H1 (cell line): Measurements from ENCODE around the gene ADAM12. TPM values are rescaled to one million over a fixed set of nuclear protein-coding genes. Genes with fewer than 3 reads are reported as not detected.

Source experiments
- ATF2 ChIP-seq: IDR thresholded peaks from 2 replicates; pipeline ENCODE4 v1.6.1; 2012; ENCODE audit warnings: low read length, inconsistent platforms
- CBX8 ChIP-seq: fragments of 300-800, 300-1000 bp; sonication (generic); IDR thresholded peaks from 2 replicates; pipeline ENCODE4 v1.7.1; 2016; ENCODE audit warnings: low read depth, low read length, borderline replicate concordance
- CHD7 ChIP-seq: fragments of 300-600 bp; sonication (generic); IDR thresholded peaks from 2 replicates; pipeline ENCODE4 v1.7.1; 2012; ENCODE audit warnings: low read length, moderate library complexity, mild to moderate bottlenecking, inconsistent platforms; ENCODE audit not compliant: insufficient replicate concordance
- FOSL1 ChIP-seq: IDR thresholded peaks from 2 replicates; pipeline ENCODE4 v1.6.1; 2011; ENCODE audit warnings: mild to moderate bottlenecking, low read depth, low read length, moderate library complexity; ENCODE audit not compliant: insufficient read depth
- JUN ChIP-seq: IDR thresholded peaks from 2 replicates; pipeline ENCODE4 v1.6.1; 2011; ENCODE audit warnings: low read depth, mild to moderate bottlenecking, improper control_type of control experiment, low read length
- SP2 ChIP-seq: IDR thresholded peaks from 2 replicates; pipeline ENCODE4 v1.6.1; 2012; ENCODE audit warnings: mild to moderate bottlenecking, low read length, inconsistent platforms
- polyA plus RNA-seq, 7 experiments: library from polyadenylated mRNA; depleted of rRNA in 3 of 7; stranded (reverse) in 5 of 7; unstranded in 2 of 7; fragments of >200 nt in 5 of 7; fragments of 200-250 nt in 2 of 7; gene quantifications; 1 replicate in 5 of 7; 2 replicates in 1 of 7; 4 replicates in 1 of 7; pipeline versions ENCODE4 v1.2.1 to v1.2.3, GENCODE V29; 2011 to 2013; ENCODE audit warnings: missing spikeins in 2 of 7, mixed read lengths in 2 of 7
- total RNA-seq: library from RNA; stranded (reverse); fragmentation: NEBNext Ultra II Directional; extraction: Animal tissue kit (Norgen Biotek cat#: 25700); gene quantifications from 2 replicates; pipeline ENCODE4 v1.2.1, GENCODE V29; 2021

ADAM12 gene
- total and polyA plus RNA-seq, 2 of the 8 experiments (the other 6 are each of a cell fraction or from before 2014, with no cell fraction given), result 0.07 to 0.17 TPM

DNA sequence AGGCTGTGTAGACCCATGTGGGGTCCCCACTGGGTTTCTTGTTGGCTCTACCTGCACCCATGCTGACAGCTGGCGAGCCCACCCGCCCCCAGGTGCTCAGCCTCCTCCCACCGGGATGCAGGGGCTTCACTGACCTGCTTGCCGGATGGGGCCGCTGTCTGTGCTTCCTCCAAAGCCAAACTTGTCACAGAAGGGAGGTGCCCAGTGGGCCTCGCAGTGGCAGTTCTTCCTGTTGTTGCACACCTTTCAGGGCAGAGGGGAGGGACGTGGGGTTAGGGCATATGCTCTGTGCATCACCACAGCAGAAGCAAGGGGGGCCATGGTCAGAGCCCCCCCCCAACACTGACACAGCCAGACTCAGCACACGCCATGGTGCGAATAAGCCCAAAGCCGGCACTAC, 345.4 kb downstream of the ADAM12 start (continued):
- TF ChIP-seq CHD7, result no peak
- no peak for TF ChIP-seq CBX8
- TF ChIP-seq JUN, result no peak
- TF ChIP-seq FOSL1, result no peak
- no peak for TF ChIP-seq SP2
- no peak for TF ChIP-seq ATF2
